Stimulated activated CD8-positive, alpha-beta memory T cell treated with anti-CD3 and anti-CD28 coated beads, Interleukin-2, amount 100 ng/mL, for 48 hours (primary cell): ENCODE data around the gene HBS1L.

Experiments
- DNase-seq, 2 donors: peaks; one replicate each; pipeline ENCODE4 v3.0.0-alpha.2; 2020; ENCODE audit warnings: low read depth in 2 of 2

Gene HBS1L

DNA sequence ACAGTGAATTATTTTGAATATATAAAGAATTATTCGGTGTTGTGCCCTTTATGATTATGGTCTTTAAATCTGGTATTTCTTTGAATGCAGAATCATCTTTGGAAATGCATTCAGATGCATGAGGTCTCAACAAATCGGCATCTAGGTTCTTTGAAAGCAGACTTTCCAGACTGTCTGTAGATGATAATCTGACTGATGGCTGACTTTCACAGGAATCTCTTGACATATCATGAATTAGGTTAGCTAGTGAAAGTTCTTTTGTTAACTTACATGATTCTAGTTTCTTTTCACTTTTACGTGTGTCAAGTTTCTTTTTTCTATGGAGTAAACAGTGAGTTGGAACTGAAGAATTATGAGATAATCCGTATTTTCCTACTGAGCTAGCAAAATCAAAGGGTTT lies 17.1 kb downstream of the HBS1L start:
- DNase-seq, result no peak

DNA sequence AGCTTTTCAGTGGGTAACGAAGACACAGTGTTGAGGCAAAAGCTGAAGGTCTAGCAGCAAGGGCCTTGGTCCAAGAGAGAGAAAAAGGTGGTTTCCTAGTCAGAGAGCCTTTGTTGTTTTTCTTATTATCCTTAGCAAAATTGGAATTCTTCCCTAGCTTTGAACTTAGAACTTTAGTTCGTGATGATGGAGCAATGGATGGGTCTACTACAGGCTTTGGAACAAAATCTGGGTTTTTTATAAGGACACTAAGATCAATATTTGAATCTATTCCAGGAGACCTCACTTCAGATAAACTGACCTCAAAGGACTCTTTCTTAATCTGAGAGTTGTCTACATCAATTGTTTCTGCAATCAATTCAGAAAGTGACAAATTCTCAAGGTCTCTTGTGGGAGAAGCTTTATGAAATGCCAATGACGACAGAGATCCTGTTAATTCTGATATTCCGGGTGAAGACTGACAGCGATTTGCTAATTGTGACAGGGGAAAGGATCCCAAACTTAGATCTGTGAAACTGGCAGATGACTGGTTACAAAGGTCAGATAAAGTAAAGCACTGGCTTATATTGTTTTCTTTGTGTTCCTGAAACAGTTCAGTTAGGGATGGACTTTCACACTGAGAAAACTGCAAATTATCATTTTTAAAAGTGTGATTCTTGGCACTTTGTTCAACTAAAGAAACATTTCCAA lies 17.7 kb downstream of the HBS1L start:
- no peak for DNase-seq

DNA sequence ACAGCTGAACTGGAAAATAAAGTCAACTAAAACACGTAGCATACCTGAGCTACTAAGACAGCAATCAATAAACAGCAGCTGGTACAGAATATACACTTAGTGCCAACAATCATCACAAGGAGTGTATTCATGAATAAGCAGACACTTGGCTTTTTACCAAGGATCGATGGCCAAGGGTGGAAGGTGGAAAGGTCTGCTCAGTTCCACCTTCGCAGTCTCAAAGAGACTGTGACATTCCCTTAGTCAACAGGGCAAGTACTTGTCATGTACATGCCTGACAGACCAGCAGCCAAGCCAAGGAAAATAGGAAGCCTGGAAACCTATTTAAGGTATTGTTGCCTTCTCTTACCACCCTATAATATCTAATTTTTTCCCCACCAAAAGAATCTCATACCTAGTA lies 21.4 kb downstream of the HBS1L start:
- no peak for DNase-seq

DNA sequence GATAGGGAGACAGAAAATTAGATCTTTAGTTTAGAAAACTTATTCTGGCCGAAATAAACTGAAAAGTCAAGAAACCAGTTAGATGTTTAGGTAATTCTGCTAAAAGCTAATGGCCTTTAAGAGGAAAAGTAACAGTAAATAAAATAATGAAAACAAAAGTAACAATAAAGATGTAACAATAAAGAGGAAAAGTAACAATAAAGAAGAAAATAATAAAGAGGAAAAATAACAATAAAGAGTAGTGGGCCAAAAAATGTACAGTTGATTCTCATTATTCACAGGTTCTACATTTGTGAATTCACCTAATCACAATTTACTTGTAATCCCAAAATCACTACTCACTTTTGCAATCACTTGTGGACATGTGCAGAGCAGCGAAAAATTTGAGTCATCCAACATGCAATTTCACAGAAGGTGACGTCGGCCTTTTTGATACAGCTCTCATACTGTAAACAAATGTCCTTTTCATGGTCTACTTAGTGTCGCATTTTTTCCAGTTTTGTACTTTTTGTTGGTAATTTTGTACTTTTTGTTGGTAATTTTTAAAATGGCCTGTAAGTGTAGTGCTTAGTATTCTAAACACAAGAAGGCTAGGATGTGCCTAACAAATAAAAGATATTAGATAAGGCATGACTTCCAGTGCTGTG lies 24.0 kb downstream of the HBS1L start:
- no peak for DNase-seq

DNA sequence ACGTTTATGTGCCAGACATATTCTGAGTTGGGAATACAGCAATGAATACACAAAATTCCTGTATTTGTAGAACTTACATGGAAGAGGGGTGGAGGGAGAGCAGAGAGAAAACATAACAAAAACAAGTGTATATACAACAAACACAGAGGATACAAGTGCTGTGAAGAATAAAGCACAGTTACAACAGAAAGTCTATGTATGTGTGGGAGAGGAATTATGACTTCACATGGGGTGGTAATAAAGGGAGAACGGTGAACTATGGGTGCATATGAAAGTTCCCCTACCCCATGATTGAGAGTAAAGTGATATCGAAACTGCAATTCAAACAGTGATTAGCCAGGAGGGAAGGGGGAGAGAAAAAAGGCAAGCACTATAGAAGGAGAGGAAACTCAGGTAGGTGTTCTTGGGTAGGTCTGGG lies 24.6 kb downstream of the HBS1L start:
- DNase-seq, result no peak

DNA sequence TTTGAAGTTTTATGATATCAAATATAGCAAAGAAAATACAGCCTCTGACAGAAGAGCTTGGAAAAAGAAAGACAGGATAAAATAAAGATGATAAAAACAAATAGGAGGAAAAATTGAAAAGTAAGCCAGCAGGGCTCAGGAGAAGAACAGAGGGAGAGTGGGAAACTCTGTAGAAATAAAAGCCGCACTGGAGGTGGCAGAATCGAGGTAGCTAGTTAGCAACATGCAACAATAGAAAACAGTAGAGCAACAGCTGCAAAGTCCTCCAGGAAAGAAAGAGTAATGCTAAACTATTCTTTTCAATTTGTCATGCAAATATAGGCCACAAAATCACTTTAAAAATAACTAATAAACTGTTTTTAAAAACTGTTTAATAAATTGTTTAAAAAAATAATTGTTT lies 28.8 kb downstream of the HBS1L start:
- DNase-seq, result no peak

DNA sequence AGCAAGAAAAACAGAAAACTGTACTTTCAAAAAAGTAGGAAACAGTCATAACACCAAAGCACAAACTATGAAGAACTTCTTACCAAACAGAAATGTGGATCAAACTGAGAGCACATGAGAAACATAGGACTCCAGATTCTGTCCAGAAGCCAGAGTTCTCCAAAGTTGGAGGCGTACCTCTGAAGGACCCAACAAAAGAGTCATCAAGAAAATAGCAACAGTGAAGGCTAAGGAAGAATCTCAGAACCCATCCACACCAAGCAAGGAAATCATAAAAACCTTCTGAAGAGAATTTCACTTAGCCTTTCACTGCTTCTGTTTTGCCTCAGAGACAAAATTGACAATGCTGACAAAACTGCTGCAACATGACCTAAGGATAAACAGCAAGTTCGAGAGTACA lies 29.4 kb downstream of the HBS1L start:
- no peak for DNase-seq

DNA sequence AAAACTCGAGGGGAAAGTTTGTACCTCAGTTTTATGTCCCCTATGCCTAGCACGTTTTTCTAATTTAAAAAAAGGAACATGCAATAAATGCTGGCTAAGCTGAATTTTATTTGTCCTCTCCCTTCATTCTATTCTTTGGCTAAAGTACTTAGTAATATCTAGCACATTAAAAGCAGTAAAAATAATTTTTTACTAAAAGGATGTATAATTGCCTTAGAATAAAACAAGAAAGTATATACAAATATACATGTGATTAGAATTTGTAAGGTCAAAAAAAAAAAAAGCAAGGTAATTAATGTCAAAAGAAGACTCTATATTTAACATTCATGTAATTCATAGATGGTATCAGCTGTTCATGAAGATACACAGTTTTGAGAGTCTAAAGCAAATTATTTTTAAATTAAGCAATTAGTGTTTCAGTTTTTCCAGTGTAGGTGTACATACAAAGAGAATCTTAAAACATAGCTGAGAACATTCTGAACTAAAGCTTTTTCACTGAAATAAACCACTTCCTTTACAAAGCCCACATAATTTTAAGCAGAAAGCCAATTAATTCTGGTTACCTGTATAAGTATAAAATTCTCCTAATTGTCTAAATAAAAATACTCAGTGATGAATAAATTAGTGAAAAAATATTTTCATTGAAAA lies 32.4 kb downstream of the HBS1L start:
- DNase-seq, result no peak

DNA sequence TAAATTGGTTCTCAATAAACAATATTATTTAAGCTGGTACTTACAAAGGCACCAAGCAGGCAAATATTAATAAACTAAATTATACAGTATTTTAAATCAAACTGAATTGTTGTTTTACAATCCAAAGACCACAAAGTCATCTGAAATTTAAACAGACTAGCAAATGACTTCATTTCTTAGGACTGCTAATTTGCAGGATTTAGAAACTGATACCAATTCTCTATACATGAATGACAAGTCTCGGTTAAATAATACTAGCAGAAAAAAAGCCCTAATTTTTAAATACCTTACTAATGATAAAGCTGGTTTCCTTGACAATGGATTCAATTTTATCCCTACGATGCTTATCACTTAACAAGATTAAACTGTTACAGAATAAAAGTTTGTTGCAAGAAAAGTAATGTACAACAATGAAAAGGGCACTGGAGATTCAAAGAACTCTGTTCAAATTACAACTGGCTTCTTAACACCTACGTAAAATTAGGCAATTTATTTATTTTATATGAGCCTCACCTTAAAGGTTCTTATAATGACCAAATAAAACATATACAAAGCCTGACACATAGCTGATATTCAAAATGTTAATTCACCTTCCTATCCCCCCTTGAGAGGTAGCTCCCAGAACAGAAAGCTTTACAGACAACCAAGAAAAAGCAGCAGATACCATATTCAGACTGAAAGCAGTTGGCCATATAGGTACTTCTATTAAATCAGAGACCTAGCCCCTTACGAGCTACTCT lies 33.1 kb downstream of the HBS1L start:
- no peak for DNase-seq

DNA sequence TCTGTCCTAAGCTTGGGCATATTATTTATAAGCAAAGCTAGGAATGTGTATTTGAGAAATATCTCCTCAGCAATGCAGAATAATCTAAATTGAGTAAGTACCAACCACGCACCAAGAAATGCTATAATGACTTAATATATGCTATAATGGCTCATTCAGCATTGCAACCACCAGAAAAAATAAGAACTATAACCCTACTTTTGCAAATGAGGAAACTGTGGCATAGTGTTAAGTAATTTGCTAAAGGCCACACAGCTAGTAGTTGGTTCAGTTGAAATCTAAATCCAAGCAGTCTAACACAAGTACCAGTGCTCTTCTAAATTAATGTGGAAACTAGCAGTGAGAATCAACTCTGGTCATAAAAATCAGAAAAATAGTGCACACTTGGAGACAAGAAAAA lies 35.7 kb downstream of the HBS1L start:
- DNase-seq, result no peak

DNA sequence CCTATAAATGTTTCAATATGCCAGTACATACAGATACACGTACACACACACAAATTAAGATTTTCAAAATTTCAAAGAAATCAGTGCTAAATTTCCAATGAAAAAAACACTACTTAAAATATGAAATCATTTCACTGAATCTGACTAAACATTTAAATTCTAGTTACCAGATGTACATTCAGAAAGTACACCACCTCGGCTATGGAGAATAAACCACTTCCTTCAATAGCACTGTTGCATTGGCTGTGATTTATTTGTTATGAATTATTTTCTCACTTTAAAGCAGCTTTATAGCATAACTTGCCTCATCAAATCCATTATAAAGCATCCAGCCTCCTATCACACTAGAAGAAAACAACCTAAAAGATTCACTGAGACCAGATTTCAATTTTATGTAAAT lies 36.6 kb downstream of the HBS1L start:
- no peak for DNase-seq

DNA sequence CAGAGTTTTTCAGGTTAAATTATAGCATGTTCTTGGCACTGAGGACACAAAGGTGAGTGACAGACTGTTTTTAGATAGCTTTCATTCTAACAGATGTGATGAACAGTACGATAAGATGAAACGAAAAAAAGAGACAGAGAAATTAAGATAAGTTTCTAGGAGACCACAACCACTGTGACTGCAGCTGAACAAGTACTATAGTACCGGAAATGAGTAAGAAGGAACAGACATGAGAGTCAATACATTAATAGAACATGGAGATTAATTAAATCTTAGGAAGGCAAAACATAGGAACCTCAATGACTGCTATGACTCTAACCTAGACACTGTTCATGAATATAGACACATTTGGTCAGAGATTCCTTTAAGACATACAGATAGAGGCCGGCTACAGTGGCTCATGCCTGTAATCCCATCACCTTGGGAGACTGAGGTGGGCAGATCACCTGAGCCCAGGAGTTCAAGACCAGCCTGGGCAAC lies 40.2 kb downstream of the HBS1L start:
- DNase-seq, result no peak

DNA sequence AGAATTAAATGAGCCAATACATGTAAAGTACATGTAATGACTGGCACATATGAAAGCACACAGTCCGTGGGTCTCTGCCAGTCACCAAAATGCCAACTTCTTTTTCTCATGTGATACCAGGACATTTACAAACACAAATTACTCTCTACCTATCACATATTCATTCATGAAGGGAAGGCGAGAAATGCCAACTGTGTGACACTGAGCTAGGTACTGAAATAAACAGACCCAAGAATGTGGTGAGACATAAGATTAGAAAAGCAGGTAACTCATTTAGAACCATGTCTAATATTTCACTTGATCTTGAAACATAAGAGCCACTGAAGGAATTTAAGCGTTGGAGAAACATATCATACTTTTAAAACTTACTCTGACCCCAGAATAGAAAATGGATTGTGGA lies 41.4 kb downstream of the HBS1L start:
- no peak for DNase-seq

DNA sequence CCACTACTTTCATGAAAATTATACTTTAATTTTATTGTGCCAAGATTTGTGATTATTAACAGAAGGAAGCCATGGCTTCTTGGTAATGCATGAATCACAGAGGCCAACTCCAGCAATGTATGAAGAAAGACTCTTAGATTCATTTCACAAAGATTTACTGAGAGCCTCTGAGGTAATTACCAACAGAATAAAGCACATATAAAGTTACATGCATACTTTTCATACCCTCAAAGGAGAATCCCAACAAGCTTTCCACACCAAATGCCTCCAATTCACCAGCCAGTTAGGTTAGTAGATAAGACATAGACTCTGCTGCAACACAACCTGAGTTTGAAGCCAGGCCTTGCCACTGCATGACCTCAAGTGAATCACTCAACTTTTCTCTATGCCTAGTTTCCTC lies 41.9 kb downstream of the HBS1L start:
- DNase-seq, result no peak

DNA sequence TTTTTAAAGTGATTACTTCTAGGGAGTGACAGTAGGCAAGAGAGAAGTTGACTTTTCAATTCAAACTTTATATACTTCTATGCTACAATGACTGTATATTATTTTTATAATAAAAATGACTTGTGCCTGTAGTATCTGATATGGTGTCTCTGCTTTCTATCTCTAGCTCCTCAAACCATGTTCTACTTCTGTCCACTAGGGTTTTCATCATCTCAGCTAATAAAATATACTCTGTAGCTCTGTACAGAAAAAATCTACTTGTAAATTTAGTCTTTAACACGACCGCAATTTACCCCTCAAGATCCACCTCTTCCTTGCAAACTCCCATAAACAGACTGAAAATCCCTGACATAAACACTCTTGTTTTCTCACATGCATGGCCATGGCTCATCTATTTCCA lies 42.3 kb downstream of the HBS1L start:
- no peak for DNase-seq

DNA sequence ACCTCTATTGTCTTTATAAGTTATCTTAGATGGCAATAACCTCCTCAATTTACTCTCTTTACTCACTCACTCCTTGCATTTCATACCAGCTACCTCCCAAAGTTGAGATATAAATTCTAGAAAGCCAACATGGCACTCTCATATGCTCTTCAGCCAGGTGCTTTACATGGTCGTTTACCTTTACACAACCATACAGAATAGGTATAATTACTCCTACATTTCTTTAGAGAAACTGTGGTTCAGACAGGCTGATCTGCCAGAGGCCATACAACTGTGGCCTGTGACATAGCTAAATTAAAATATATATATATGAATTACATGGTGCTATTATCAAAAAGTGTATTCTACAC lies 45.7 kb downstream of the HBS1L start:
- no peak for DNase-seq

DNA sequence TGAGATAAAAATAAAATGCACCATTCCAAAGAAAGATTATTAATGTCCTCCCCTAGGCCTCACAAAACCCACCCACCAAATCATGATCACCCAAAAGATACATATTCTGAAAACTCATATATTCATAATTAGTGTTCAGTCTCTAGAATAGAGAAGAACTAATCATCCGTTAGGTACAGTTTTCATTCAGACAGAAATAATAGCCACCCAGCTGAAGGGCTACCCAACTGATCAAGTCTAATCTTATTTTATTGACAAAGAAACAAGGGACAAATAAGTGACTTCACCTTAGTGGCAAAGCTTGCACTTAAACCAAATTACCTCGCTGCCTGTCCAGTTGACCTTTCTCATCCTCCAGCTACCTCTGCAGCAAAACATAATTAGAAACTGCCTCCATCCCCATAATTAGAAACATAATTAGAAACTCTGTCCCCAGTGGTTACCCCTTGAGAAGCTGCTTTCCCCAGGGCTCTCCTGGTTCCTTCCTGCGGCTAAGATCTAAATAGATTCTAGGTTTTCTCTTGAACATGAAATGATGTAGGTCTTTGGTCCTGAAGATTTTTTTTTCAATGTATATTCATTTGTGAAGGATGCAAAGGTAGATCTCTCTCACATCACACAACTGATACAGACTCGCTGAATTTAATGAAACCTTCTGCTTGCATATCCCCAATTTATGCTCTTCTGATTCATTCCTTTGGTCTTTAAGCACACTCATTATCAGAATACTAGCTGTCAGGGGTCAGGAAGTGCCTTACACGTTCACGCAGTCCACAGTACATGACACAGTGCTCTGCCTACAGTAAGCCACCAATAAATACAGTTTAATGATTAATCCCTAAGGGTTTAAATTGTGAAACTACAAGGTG lies 46.3 kb downstream of the HBS1L start:
- no peak for DNase-seq

DNA sequence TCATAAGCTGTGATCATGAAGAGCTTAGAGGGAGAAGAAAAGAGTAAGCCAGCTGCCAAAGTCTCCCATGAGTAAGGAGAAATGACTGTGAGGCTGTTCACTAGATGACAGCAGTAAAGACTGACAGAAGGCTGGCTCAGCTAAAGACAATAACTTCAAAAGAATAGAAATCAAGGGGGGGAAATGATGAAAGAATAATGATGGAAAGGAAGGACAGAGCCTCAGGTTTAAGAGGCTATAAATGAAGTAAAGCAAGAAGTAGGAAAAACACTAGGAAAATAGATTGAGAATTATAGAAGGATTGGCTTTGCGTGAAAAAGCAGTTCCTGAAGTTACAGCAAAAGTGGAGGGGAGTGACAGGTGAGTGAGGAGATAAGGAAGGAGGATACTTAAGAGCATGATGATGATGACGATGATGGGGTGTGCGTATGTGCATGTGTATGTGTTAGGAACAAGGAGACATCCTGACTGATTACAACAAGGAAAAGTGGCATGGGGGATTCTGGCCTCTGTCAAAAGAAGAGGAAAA lies 48.2 kb downstream of the HBS1L start:
- DNase-seq, result no peak

DNA sequence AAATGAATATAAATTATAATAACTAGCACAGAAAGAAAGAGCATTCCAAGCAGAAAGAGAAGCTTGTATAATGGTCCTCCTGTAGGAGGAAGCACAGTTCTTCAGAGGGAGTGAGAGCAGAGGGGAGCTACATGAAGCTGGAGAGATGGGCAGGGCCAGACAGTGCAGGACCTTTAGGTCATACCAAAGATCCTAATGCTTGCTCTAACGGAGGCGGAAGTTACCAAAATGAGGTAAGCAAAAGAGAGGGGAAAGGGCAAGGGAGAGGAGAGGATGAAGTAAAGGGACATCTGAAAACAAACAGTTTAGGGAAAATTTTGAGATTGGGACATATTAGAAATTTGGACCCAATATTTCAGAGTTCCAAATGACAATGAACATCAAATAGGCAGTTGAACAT lies 50.2 kb downstream of the HBS1L start:
- DNase-seq, result no peak

DNA sequence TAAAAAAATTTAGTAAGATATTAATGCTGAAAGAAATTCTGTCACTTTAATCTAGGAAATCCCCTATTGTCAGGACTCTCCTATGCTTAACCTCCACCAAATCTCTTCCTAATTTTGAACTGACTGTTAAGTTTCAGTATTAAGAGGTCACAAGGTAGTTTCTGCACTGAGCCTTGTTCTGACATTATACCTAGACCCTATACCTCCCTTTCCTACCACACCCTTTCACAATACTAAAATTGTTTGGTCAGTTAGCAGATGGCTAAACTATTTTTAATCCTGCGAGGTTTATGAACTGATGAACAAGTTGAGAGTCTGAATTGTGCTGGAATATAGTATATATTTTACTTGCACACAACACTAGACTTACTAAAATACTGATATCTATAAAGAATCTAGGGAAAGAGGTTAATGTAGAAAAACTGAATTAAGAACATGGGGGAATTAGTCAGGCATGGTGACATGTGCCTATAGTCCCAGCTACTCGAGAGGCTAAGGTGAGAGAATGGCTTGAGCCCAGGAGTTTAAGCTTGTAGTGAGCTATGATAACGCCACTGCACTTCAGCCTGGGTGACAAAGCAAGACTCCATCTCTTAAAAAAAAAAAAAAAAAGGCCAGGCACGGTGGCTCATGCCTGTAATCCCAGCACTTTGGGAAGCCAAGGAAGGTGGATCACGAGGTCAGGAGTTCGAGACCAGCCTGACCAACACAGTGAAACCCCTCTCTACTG lies 51.5 kb downstream of the HBS1L start:
- DNase-seq, result no peak
